ENCODE data around the gene SUSD3.

The SUSD3 gene

GRCh38 chr9:93076101-93076791 is 17.7 kb downstream of the SUSD3 start:
- no peak for DNase-seq (ENCODE audit: low spot score)

GRCh38 chr9:93076792-93077128 is 18.3 kb downstream of the SUSD3 start:
- DNase-seq (ENCODE audit: low spot score) = no peak

- no peak for DNase-seq (ENCODE audit: low spot score)
These were observed 18.9 kb downstream of the SUSD3 start for GRCh38 chr9:93077367-93077766.

- DNase-seq (ENCODE audit: low spot score) = no peak
These were observed 19.3 kb downstream of the SUSD3 start for GRCh38 chr9:93077811-93078210.

GRCh38 chr9:93079371-93079770 is 20.9 kb downstream of the SUSD3 start:
- DNase-seq (ENCODE audit: low spot score) = no peak

GRCh38 chr9:93080406-93080805 is 21.9 kb downstream of the SUSD3 start:
- no peak for DNase-seq (ENCODE audit: low spot score)

- DNase-seq (ENCODE audit: low spot score) = no peak
These were observed 22.6 kb downstream of the SUSD3 start for GRCh38 chr9:93081081-93081529.

- no peak for DNase-seq (ENCODE audit: low spot score)
These were observed 23.4 kb downstream of the SUSD3 start for GRCh38 chr9:93081931-93082330.

GRCh38 chr9:93082841-93083411 is 24.4 kb downstream of the SUSD3 start:
- DNase-seq (ENCODE audit: low spot score) = no peak

GRCh38 chr9:93083592-93084470 is 25.3 kb downstream of the SUSD3 start:
- no peak for DNase-seq (ENCODE audit: low spot score)

GRCh38 chr9:93084471-93084881 is 26.0 kb downstream of the SUSD3 start:
- no peak for DNase-seq (ENCODE audit: low spot score)

GRCh38 chr9:93085676-93086075 is 27.2 kb downstream of the SUSD3 start:
- DNase-seq (ENCODE audit: low spot score) = no peak

- DNase-seq (ENCODE audit: low spot score) = no peak
These were observed 28.1 kb downstream of the SUSD3 start for GRCh38 chr9:93086447-93087224.

GRCh38 chr9:93087971-93088655 is 29.6 kb downstream of the SUSD3 start:
- no peak for DNase-seq (ENCODE audit: low spot score)

- DNase-seq (ENCODE audit: low spot score) = no peak
These were observed 30.1 kb downstream of the SUSD3 start for GRCh38 chr9:93088656-93089015.

GRCh38 chr9:93089024-93089423 is 30.5 kb downstream of the SUSD3 start:
- no peak for DNase-seq (ENCODE audit: low spot score)

GRCh38 chr9:93089481-93089991 is 31.0 kb downstream of the SUSD3 start:
- DNase-seq (ENCODE audit: low spot score) = no peak

GRCh38 chr9:93090091-93090655 is 31.7 kb downstream of the SUSD3 start:
- no peak for DNase-seq (ENCODE audit: low spot score)

GRCh38 chr9:93091056-93091452 is 32.6 kb downstream of the SUSD3 start:
- DNase-seq (ENCODE audit: low spot score) = no peak

GRCh38 chr9:93091453-93092081 is 33.1 kb downstream of the SUSD3 start:
- DNase-seq (ENCODE audit: low spot score) = no peak

Measured in SK-N-DZ (cell line).